ENCODE results near the gene LEKR1. TPM values are rescaled to one million over a fixed set of nuclear protein-coding genes. Genes with fewer than 3 reads are reported as not detected.

Gene LEKR1
- total and polyA plus RNA-seq, 9 of the 15 experiments (the other 6 are each of a cell fraction or from before 2014, with no cell fraction given), result 0.76 to 1.8 (median 1.2) TPM

DNA sequence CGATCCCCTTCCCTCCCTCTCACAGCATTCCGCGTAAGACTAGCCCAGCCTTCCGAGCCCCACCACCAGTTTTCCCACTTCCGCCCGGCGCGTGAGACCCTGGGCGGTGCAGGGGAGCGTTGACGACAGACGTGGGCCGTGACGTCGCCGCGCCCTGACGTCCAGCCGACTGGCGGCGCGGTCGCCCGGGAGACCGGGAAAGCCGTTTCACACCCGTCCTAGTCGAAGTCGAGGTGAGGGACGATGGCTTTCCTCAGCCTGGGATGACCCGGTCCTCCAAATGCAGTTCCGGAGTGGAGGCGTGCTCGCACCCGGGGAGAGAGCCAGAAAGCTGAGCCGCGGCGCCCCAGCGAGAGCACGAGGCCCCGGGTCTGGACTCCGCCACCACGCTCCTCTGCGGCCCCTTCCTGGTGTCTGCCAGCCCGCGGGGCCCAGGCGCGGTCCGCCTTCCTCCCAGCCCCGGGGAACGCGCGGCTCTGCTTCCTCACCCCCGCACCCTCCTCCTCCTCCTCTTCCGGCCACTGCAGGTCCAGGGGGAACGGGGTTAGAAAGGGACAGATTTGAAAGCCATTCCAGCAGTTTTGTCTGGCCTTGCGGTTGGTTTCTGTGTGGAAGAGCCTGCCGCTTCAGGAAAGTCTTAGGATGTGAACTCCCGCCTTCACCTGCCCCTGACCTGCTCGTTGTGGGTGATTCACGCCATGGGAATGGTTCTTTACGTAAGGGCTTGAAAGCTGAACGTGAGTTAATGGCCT is at the start of gene LEKR1 (continued):
- TF ChIP-seq, protein P1, sequence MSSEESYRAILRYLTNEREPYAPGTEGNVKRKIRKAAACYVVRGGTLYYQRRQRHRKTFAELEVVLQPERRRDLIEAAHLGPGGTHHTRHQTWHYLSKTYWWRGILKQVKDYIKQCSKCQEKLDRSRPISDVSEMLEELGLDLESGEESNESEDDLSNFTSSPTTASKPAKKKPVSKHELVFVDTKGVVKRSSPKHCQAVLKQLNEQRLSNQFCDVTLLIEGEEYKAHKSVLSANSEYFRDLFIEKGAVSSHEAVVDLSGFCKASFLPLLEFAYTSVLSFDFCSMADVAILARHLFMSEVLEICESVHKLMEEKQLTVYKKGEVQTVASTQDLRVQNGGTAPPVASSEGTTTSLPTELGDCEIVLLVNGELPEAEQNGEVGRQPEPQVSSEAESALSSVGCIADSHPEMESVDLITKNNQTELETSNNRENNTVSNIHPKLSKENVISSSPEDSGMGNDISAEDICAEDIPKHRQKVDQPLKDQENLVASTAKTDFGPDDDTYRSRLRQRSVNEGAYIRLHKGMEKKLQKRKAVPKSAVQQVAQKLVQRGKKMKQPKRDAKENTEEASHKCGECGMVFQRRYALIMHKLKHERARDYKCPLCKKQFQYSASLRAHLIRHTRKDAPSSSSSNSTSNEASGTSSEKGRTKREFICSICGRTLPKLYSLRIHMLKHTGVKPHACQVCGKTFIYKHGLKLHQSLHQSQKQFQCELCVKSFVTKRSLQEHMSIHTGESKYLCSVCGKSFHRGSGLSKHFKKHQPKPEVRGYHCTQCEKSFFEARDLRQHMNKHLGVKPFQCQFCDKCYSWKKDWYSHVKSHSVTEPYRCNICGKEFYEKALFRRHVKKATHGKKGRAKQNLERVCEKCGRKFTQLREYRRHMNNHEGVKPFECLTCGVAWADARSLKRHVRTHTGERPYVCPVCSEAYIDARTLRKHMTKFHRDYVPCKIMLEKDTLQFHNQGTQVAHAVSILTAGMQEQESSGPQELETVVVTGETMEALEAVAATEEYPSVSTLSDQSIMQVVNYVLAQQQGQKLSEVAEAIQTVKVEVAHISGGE (CRISPR knock-in tag; IDR thresholded peaks at IDR 0.05), result peak; percentile 26 to 73 (median 27); a peak in 3 of 6 replicates
- TF ChIP-seq, protein P2, sequence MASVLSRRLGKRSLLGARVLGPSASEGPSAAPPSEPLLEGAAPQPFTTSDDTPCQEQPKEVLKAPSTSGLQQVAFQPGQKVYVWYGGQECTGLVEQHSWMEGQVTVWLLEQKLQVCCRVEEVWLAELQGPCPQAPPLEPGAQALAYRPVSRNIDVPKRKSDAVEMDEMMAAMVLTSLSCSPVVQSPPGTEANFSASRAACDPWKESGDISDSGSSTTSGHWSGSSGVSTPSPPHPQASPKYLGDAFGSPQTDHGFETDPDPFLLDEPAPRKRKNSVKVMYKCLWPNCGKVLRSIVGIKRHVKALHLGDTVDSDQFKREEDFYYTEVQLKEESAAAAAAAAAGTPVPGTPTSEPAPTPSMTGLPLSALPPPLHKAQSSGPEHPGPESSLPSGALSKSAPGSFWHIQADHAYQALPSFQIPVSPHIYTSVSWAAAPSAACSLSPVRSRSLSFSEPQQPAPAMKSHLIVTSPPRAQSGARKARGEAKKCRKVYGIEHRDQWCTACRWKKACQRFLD (CRISPR knock-in tag; IDR thresholded peaks at IDR 0.05), result 0 out of 2 replicates have a peak, but pooled peaks have one; percentile 66
- TF ChIP-seq CBX1 (IDR thresholded peaks at IDR 0.05; ENCODE audit: low read depth) (peak; percentile 29), COPS2 (conservative IDR thresholded peaks at IDR 0.05) (no peak), PHF8 (IDR thresholded peaks at IDR 0.05; ENCODE audit: borderline replicate concordance, low read length) (peak; percentile 86; the same call in 1 of the 2 replicates), MTF1 (CRISPR knock-in tag; IDR thresholded peaks at IDR 0.05; ENCODE audit: borderline replicate concordance) (no peak), ZNF717 (CRISPR knock-in tag; IDR thresholded peaks at IDR 0.05) (no peak), SMAD1 (IDR thresholded peaks at IDR 0.05; ENCODE audit: low read depth, low read length, partially characterized antibody) (peak; percentile 23), CTBP1 (IDR thresholded peaks at IDR 0.05; ENCODE audit: borderline replicate concordance) (peak; percentile 59), ETV5 (CRISPR knock-in tag; IDR thresholded peaks at IDR 0.05; ENCODE audit: low read depth) (peak; percentile 61), MEF2A (IDR thresholded peaks at IDR 0.05; ENCODE audit: control insufficient read depth, low read depth, low read length) (no peak), ZNF79 (CRISPR knock-in tag; IDR thresholded peaks at IDR 0.05; ENCODE audit: low read depth) (no peak), ZBTB1 (CRISPR knock-in tag; IDR thresholded peaks at IDR 0.05; ENCODE audit: borderline replicate concordance, low read depth) (peak; percentile 68), HLTF (IDR thresholded peaks at IDR 0.05) (0 out of 2 replicates have a peak, but pooled peaks have one; percentile 81), KDM5B (IDR thresholded peaks at IDR 0.05; ENCODE audit: insufficient replicate concordance, low read depth, low read length) (peak; percentile 85), ZNF76 (CRISPR knock-in tag; IDR thresholded peaks at IDR 0.05; ENCODE audit: borderline replicate concordance) (peak; percentile 66; the same call in 1 of the 2 replicates), SMAD4 (CRISPR knock-in tag; conservative IDR thresholded peaks at IDR 0.05) (peak; percentile 87; the same call in 1 of the 2 replicates), CBX3 (IDR thresholded peaks at IDR 0.05; ENCODE audit: borderline replicate concordance in 1 of 2, low read length in 2 of 2) (0 out of 3 replicates have a peak, but pooled peaks of 1 of the 2 experiments have one; percentile 7), GATA2 (CRISPR knock-in tag; IDR thresholded peaks at IDR 0.05) (no peak), ZNF263 (CRISPR knock-in tag; IDR thresholded peaks at IDR 0.05; ENCODE audit: borderline replicate concordance) (peak; percentile 85)
- TF ChIP-seq, protein P3, sequence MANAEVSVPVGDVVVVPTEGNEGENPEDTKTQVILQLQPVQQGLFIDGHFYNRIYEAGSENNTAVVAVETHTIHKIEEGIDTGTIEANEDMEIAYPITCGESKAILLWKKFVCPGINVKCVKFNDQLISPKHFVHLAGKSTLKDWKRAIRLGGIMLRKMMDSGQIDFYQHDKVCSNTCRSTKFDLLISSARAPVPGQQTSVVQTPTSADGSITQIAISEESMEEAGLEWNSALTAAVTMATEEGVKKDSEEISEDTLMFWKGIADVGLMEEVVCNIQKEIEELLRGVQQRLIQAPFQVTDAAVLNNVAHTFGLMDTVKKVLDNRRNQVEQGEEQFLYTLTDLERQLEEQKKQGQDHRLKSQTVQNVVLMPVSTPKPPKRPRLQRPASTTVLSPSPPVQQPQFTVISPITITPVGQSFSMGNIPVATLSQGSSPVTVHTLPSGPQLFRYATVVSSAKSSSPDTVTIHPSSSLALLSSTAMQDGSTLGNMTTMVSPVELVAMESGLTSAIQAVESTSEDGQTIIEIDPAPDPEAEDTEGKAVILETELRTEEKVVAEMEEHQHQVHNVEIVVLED (CRISPR knock-in tag; IDR thresholded peaks at IDR 0.05), result peak; percentile 97

Measured in K562 (cell line).